ENCODE measurements around the gene CCR3. TPM values are rescaled to one million over a fixed set of nuclear protein-coding genes. Genes with fewer than 3 reads are reported as not detected.
"Not testable (repeated sequence)": the region's sequence is repeated elsewhere in the genome, so short reads cannot be mapped to it uniquely, and the experiment has no call there.

The CCR3 gene
- total RNA-seq (2014; rRNA removed; shearing (Covaris generic)) = not detected in 2 replicates

GRCh38 chr3:46242120-46242519 lies at the start of gene CCR3:
CCR3 (plus strand) TSS chr3:46242460; CDS start chr3:46265159, 22,699 bp downstream.
- DNase-seq (ENCODE audit: low read depth) = no peak

- DNase-seq (ENCODE audit: low read depth) = no peak
These were observed 49.3 kb upstream of the CCR3 start for GRCh38 chr3:46192939-46193338.

DNA sequence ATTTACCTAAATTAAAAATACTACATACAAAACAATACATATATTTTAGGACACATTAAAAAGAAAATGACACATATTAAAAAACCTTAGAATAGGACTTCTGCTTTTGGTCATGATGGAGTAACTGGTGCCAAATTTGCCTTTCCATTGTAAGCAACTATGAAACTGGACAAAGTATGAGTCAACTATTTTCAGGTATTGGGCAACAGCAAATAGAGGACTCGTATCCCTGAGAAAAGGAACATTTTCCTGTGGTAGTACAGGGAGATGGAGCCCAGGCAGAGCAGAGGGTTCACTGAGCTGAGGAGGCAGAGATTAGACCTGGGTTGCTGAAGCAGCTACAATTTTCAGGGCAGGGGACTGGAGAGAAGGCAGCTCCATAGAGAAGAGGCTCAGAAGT lies 48.8 kb upstream of the CCR3 start:
- no peak for DNase-seq (ENCODE audit: low read depth)

DNA sequence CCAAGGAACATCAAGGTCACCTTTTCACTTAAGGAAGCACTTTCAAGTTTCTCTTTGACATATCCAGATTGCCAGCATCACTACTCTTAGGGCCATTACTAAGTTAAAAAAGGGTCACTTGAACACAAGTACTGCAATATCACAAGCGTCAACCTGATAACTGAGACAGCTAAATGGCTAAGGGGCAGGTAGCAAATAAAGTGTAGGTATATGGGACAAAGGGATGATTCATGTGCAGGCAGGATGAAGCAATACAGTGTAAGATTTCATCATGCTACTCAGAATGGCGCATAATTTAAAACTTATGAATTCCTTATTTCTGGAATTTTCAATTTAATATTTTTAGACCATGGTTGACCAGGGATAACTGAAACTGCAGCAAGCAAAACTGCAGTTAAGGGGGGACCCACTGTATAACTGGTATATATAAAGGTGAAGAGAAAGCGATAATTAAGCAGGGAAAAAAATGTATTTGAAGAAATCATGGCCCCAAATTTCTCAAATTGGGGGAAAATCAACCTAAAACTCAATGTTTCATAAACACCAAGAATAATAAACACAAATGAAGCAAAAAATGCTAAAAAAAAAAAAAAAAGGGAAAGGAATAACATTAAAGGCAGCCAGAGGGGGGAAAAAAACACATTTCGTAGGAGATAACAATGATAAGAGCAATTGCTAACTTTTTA lies 47.2 kb upstream of the CCR3 start:
- DNase-seq (ENCODE audit: low read depth) = no peak

DNA sequence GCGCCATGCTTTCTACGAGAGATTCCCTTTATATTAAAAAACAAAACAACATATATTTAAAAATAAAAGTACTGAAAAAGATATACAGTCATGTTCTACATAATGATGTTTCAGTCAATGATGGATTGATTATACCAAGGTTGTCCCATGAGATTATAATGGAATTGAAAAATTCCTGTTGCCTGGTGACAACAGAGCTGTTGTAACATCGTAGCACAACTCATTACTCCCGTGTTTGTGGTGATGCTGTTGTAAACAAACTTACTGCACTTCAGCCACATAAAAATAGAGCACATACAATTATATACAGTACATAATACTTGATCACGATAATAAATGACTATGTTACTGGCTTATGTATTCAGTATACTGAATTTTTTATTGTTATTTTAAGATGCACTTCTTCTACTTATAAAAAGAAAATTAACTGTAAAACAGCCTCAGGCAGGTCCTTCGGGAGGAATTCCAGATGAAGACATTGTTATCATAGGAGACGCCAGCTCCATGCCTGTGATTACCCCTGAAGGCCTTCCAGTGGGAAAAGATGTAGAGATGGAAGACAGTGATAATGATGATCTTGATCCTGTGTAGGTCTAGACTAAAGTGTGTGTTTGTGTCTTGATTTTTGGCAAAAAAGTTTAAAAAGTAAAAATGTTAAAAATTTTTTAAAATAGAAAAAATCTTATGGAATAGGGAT lies 45.9 kb upstream of the CCR3 start:
- no peak for DNase-seq (ENCODE audit: low read depth)

DNA sequence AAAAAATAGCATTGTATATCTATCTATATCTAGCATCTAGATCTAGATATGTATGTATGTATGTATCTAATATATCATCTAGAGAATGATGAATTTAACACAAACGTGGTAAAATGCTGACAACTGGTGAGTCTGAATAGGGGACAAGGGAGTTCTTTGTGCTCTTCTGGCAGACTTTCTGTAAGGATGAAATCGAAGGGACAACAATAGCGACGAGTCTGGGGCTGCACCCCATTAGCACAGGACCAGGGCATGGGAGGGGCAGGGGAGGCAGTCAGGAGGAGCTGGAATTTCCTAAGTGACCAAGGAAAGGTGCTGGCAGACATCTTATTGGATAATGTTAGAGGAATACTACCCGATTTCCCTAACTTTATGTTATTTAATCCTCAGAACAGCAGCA lies 42.0 kb upstream of the CCR3 start:
- DNase-seq (ENCODE audit: low read depth) = no peak

DNA sequence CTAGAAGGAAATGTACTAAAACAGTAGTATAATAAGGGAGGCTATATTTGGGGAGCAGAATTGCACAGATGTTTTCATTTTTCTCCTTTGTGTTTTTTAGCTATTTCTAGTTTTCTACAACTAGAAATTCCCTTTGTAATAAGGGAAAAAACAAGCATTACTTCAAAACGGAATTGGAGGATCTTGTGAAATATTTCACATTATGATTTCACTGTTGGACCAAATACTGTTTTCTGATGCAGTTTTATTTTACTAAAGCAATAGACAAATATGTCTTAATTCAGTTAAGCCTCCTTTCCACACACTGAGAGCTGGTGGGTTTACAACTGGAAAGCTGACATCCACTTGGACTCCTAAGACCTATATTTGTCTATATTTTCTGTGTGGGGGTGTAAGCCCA lies 41.5 kb upstream of the CCR3 start:
- no peak for DNase-seq (ENCODE audit: low read depth)

GRCh38 chr3:46202535-46202934 lies 39.7 kb upstream of the CCR3 start:
- DNase-seq (ENCODE audit: low read depth) = no peak

DNA sequence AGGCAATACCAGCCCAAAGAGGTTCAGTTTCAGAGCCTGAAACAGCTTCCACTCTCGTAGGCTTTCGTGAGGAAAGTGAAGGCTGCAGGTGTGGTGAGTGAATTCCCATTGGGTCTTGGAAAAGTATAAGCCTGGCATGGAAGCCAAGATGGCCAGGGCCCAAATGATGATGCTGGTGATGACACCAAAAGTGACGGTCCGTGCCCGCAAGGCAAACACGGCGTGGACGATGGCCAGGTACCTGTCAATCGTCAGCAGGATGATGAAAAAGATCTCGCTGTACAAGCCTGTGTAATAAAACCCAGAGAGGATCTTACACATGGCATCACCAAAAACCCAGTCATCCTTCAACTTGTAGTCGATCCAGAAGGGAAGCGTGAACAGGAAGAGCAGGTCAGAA lies 38.6 kb upstream of the CCR3 start:
- DNase-seq (ENCODE audit: low read depth) = no peak

DNA sequence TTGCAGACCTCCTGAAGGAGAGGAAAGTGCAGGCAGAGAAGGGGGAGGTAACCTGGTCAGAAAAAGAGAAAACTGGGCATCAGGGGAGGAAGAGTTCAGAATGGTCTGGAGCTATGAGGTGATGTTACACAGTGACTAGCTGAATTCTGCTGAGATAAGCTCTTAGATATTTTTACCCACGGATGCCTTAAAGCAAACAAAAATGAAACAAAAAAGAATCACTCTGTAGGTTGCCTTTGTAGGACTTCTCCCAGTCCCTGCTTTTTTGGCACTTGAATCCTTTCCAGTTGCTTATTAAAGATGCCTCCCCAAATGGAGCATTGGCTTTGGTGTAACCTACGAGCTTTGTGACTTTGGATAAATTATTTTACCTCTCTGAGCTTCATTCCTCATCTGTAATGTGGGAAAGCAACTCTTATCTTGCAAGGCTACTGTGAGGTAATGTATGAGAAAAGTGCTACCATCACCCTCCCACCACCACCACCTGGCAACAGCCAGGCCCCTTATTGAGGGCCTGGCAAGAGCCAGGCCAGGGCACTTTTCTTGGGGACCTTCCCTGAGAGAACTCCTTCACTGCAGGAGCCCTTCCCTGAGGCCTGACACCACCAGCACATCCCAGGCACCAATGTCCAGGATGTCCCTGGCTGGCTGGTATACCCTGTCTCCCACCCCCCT lies 36.8 kb upstream of the CCR3 start:
- DNase-seq (ENCODE audit: low read depth) = no peak

GRCh38 chr3:46206282-46207015 lies 35.8 kb upstream of the CCR3 start:
- DNase-seq (ENCODE audit: low read depth) = no peak

GRCh38 chr3:46207514-46207913 lies 34.7 kb upstream of the CCR3 start:
- DNase-seq (ENCODE audit: low read depth) = not testable (repeated sequence)

GRCh38 chr3:46208167-46208704 lies 34.0 kb upstream of the CCR3 start, which contains the start of gene CCR1:
CCR1 (minus strand) TSS chr3:46208313; CDS start chr3:46204313, 4,000 bp downstream.
- no peak for DNase-seq (ENCODE audit: low read depth)

GRCh38 chr3:46209053-46209452 lies 33.2 kb upstream of the CCR3 start:
- DNase-seq (ENCODE audit: low read depth) = no peak

- DNase-seq (ENCODE audit: low read depth) = no peak
These were observed 32.4 kb upstream of the CCR3 start for GRCh38 chr3:46209746-46210470.

DNA sequence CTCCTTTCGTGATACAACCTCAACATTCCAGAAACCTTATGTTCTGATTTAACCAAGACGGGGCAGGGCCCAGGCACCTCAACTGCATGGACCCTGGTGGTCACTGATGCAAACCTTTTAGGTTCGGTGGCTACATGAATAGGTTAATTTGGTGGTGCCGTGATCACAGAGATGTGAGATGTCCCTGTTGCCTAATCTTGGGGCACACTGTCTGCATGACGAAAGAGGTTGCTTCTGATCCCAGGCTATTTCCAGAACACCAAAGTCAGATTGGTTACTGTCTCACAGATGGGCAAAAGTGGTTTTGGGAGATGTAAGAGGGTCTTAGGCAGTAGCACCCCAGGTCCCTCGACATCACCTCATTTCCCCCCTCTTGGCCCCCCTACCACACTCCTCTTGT lies 30.2 kb upstream of the CCR3 start:
- DNase-seq (ENCODE audit: low read depth) = no peak

DNA sequence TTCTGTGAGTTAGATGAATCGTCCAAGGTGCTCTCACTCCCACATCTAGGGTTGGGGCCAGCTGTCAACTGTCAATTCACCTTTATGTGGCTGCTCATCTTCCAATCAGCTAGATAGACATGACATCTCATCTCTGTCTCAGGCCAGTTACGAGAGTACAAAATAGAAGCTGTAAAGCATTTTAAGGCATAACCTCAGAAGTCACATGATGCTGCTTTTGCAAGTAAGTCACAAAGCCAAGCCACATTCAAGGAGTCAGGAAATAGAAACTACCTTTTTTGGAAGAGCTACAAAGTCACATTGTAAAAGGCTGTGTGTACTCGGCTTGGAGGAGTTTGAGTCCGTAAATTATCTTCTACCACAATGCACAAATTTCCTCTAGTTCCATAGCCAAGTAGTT lies 29.1 kb upstream of the CCR3 start:
- no peak for DNase-seq (ENCODE audit: low read depth)

- no peak for DNase-seq (ENCODE audit: low read depth)
These were observed 27.4 kb upstream of the CCR3 start for GRCh38 chr3:46214751-46215352.

- no peak for DNase-seq (ENCODE audit: low read depth)
These were observed 26.3 kb upstream of the CCR3 start for GRCh38 chr3:46215810-46216414.

- no peak for DNase-seq (ENCODE audit: low read depth)
These were observed 24.0 kb upstream of the CCR3 start for GRCh38 chr3:46218196-46218709.
